ENCODE measurements around the gene DCAF15.

DNA sequence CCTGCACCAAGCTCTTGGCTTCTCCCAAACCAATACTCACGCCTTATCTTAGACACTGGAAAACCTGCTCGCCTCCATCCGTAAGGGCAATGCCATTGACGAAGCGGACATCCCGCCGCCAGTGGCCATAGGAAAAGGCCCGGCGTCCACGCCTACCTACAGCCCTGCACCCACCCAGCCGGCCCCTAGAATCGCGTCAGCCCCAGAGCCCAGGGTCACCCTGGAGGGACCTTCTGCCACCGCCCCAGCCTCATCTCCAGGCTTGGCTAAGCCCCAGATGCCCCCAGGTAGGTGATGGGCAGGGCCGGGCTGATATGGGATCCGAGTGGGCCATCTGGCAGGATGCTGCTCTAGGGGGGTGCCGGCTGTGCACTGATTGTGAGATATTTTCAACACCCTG, 39.0 kb upstream of the DCAF15 start:
- no peak for TF ChIP-seq SUZ12 (IDR thresholded peaks at IDR 0.05; ENCODE audit: extremely low read depth, insufficient read depth, insufficient read length)
- no peak for TF ChIP-seq YY1 (IDR thresholded peaks at IDR 0.05; ENCODE audit: insufficient read depth, insufficient read length)
- no peak for TF ChIP-seq ZNF274 (IDR thresholded peaks at IDR 0.05; ENCODE audit: low read depth, low read length)

All from NT2/D1 (cell line).